Epithelial cell of esophagus (primary cell): ENCODE data around the gene CDCP1.

Experiments
- DNase-seq: peaks from one replicate; pipeline ENCODE4 v3.0.0; 2010; ENCODE audit warnings: low read depth
- H3K4me3 ChIP-seq: 2 replicates; pipeline ENCODE4 v1.5.1; 2011; ENCODE audit warnings: mild to moderate bottlenecking, low read length, control low read depth
- TF ChIP-seq, protein P1 (sequence below): IDR thresholded peaks from 2 replicates; pipeline ENCODE4 v1.5.1; 2011; ENCODE audit warnings: low read depth, mild to moderate bottlenecking, low read length, control low read depth, inconsistent platforms; ENCODE audit not compliant: insufficient read depth; ENCODE audit errors: missing control alignments

CDCP1 gene

GRCh38 chr3:45135959-45136358 lies 10.2 kb downstream of the CDCP1 start:
- H3K4me3 ChIP-seq, result no peak overlapping the region
- TF ChIP-seq, protein P1, sequence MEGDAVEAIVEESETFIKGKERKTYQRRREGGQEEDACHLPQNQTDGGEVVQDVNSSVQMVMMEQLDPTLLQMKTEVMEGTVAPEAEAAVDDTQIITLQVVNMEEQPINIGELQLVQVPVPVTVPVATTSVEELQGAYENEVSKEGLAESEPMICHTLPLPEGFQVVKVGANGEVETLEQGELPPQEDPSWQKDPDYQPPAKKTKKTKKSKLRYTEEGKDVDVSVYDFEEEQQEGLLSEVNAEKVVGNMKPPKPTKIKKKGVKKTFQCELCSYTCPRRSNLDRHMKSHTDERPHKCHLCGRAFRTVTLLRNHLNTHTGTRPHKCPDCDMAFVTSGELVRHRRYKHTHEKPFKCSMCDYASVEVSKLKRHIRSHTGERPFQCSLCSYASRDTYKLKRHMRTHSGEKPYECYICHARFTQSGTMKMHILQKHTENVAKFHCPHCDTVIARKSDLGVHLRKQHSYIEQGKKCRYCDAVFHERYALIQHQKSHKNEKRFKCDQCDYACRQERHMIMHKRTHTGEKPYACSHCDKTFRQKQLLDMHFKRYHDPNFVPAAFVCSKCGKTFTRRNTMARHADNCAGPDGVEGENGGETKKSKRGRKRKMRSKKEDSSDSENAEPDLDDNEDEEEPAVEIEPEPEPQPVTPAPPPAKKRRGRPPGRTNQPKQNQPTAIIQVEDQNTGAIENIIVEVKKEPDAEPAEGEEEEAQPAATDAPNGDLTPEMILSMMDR, result no peak
- DNase-seq, result no peak

- no peak for DNase-seq
- H3K4me3 ChIP-seq, result no peak overlapping the region
- TF ChIP-seq, protein P1, result no peak
Measured at GRCh38 chr3:45134758-45135521, 11.2 kb downstream of the CDCP1 start.

- no peak for DNase-seq
Measured at GRCh38 chr3:45132568-45133211, 13.5 kb downstream of the CDCP1 start.

GRCh38 chr3:45131201-45131600 lies 15.0 kb downstream of the CDCP1 start:
- TF ChIP-seq, protein P1, result no peak
- DNase-seq, result no peak
- no peak overlapping the region for H3K4me3 ChIP-seq

More at GRCh38 chr3:45132568-45133211, 13.5 kb downstream of the CDCP1 start:
- no peak overlapping the region for H3K4me3 ChIP-seq
- TF ChIP-seq, protein P1, result no peak

DNA sequence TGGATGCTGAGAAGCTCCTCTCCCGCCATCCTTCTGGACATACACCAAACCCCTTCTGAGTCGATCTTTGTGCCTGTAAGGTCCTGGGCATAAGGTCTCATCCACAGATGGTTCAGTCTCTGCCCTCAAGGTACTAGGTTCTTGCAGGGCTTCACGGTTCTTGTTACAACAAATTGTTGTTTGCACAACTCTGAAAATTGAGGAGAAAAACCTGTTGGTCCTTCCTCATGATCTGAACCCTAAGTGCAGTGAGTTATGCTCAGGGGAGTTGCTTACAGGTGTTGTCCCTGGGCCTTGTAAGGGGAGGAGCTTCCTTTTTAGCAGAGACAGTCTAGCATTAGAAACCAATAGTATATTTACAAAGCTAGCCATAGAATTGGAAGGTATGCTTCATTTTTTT lies 15.7 kb downstream of the CDCP1 start:
- no peak overlapping the region for H3K4me3 ChIP-seq
- TF ChIP-seq, protein P1, result no peak
- no peak for DNase-seq

GRCh38 chr3:45128950-45129349 lies 17.2 kb downstream of the CDCP1 start:
- H3K4me3 ChIP-seq, result no peak overlapping the region
- DNase-seq, result no peak
- TF ChIP-seq, protein P1, result no peak
